ENCODE measurements around the gene C9orf152. TPM values are rescaled to one million over a fixed set of nuclear protein-coding genes. Genes with fewer than 3 reads are reported as not detected.
A peak's percentile ranks its signal among the peaks of the same experiment; 100 is the strongest.

The C9orf152 gene
- total RNA-seq, 1 donor from 2014 or later = 27.6 TPM

GRCh38 chr9:110155751-110156150 lies 52.2 kb downstream of the C9orf152 start:
- Histone ChIP-seq H3K9me3 (no peaks in the 10 kb centered on the region), H3K36me3 (no peaks in the 10 kb centered on the region), H3K27ac (no peak overlapping the region), H3K27me3 (no peaks in the 10 kb centered on the region), H3K4me3 (no peak overlapping the region), H3K4me1 (peaks cover 44% of the 10 kb centered on the region)
- DNase-seq = no peak
- TF ChIP-seq CTCF (IDR thresholded peaks at IDR 0.05) = no peak
- intact Hi-C loops (cut with DNase I) = loop anchor here (10.0 kb wide), 1 partner anchor 251 kb away; no protein-coding TSS in a partner anchor
- no peak for ATAC-seq

- DNase-seq (no peak), ATAC-seq (no peak)
- Histone ChIP-seq H3K4me1 (peaks cover 51% of the 10 kb centered on the region), H3K4me3 (no peak overlapping the region), H3K27ac (no peak overlapping the region), H3K9me3 (no peaks in the 10 kb centered on the region), H3K27me3 (no peaks in the 10 kb centered on the region), H3K36me3 (no peaks in the 10 kb centered on the region)
- intact Hi-C loops (cut with DNase I) = loop anchor here (10.0 kb wide), 1 partner anchor 249 kb away; no protein-coding TSS in a partner anchor
- no peak for TF ChIP-seq CTCF (IDR thresholded peaks at IDR 0.05)
These were observed 54.5 kb downstream of the C9orf152 start for GRCh38 chr9:110153431-110153830.

- peak; percentile 75 for TF ChIP-seq CTCF (IDR thresholded peaks at IDR 0.05)
- no peaks in the 10 kb centered on the region for H3K9me3 ChIP-seq
- no peaks in the 10 kb centered on the region for H3K27me3 ChIP-seq
- intact Hi-C loops (cut with DNase I) = loop anchor here (10.0 kb wide), 1 partner anchor 248 kb away; no protein-coding TSS in a partner anchor
- no peaks in the 10 kb centered on the region for H3K36me3 ChIP-seq
- ATAC-seq (peak; percentile 56), DNase-seq (no peak)
- peaks cover 50% of the 10 kb centered on the region for H3K4me1 ChIP-seq
- H3K27ac ChIP-seq = no peak overlapping the region
- H3K4me3 ChIP-seq = no peak overlapping the region
These were observed 55.1 kb downstream of the C9orf152 start for GRCh38 chr9:110152704-110153374.

Other genes with a start within 250 kb of the C9orf152 start
- 178 TPM for gene TXN, start 48.3 kb upstream of the C9orf152 start, total RNA-seq
- not detected for gene TXNDC8, start 129.7 kb upstream of the C9orf152 start, total RNA-seq

All from upper lobe of right lung (tissue), 1 donor.